Mesothelial cell of epicardium (in vitro differentiated cells): Measurements from ENCODE around the gene C1QTNF2. TPM values are rescaled to one million over a fixed set of nuclear protein-coding genes. Genes with fewer than 3 reads are reported as not detected.

Experiments
- DNase-seq, 2 experiments: peaks; one replicate each; pipeline ENCODE4 v3.0.0; 2021; ENCODE audit warnings: low spot score in 2 of 2; ENCODE audit not compliant: unreplicated experiment in 2 of 2
- H3K27ac Mint-ChIP-seq: 2 replicates; pipeline ENCODE4 v1.8.0; 2021; ENCODE audit warnings: mixed read lengths
- H3K27me3 Mint-ChIP-seq: 2 replicates; pipeline ENCODE4 v1.8.0; 2021; ENCODE audit warnings: low read depth, mixed read lengths
- H3K36me3 Mint-ChIP-seq: 2 replicates; pipeline ENCODE4 v1.8.0; 2021; ENCODE audit warnings: mixed read lengths
- H3K4me1 Mint-ChIP-seq: 2 replicates; pipeline ENCODE4 v1.8.0; 2021; ENCODE audit warnings: mixed read lengths
- H3K4me3 Mint-ChIP-seq: 2 replicates; pipeline ENCODE4 v1.8.0; 2021; ENCODE audit warnings: mild to moderate bottlenecking, moderate library complexity, mixed read lengths
- H3K9me3 Mint-ChIP-seq: 2 replicates; pipeline ENCODE4 v1.8.0; 2021; ENCODE audit warnings: mixed read lengths
- CTCF ChIP-seq: fragments of 200-600 bp; sonication (generic); IDR thresholded peaks from one replicate; pipeline ENCODE4 v1.5.0; 2021; ENCODE audit warnings: antibody characterized with exemption; ENCODE audit not compliant: unreplicated experiment
- total RNA-seq: library from RNA; stranded (reverse); gene quantifications from 3 replicates; pipeline ENCODE4 v1.2.1, GENCODE V29; 2021

C1QTNF2 gene
- total RNA-seq, 1 donor from 2014 or later: 1.3 TPM

- Mint-ChIP-seq H3K36me3 (no peaks in the 10 kb centered on the region), H3K9me3 (no peaks in the 10 kb centered on the region), H3K27me3 (peaks cover 34% of the 10 kb centered on the region), H3K27ac (no peak overlapping the region), H3K4me3 (no peak overlapping the region), H3K4me1 (no peaks in the 10 kb centered on the region)
- no peak for TF ChIP-seq CTCF
- DNase-seq: no peak
These were observed 7.9 kb upstream of the C1QTNF2 start for GRCh38 chr5:160378330-160378729.

- Mint-ChIP-seq H3K36me3 (no peaks in the 10 kb centered on the region), H3K9me3 (no peaks in the 10 kb centered on the region), H3K4me1 (no peaks in the 10 kb centered on the region), H3K27ac (no peak overlapping the region), H3K27me3 (peaks cover 41% of the 10 kb centered on the region), H3K4me3 (no peak overlapping the region)
- no peak for DNase-seq
- no peak for TF ChIP-seq CTCF
These were observed 7.2 kb upstream of the C1QTNF2 start for GRCh38 chr5:160377651-160378050.

- H3K9me3 Mint-ChIP-seq: no peaks in the 10 kb centered on the region
- H3K27me3 Mint-ChIP-seq: peaks cover 49% of the 10 kb centered on the region
- no peak overlapping the region for H3K27ac Mint-ChIP-seq
- no peak for TF ChIP-seq CTCF
- no peak for DNase-seq
- no peaks in the 10 kb centered on the region for H3K4me1 Mint-ChIP-seq
- no peak overlapping the region for H3K4me3 Mint-ChIP-seq
- no peaks in the 10 kb centered on the region for H3K36me3 Mint-ChIP-seq
These were observed 6.0 kb upstream of the C1QTNF2 start for GRCh38 chr5:160376416-160376815.

GRCh38 chr5:160375701-160376100 is 5.3 kb upstream of the C1QTNF2 start:
- no peak for TF ChIP-seq CTCF
- no peaks in the 10 kb centered on the region for H3K9me3 Mint-ChIP-seq
- H3K4me3 Mint-ChIP-seq: no peak overlapping the region
- H3K27ac Mint-ChIP-seq: no peak overlapping the region
- DNase-seq: no peak
- H3K36me3 Mint-ChIP-seq: no peaks in the 10 kb centered on the region
- peaks cover 56% of the 10 kb centered on the region for H3K27me3 Mint-ChIP-seq
- peaks cover 4% of the 10 kb centered on the region for H3K4me1 Mint-ChIP-seq

GRCh38 chr5:160375166-160375565 is 4.7 kb upstream of the C1QTNF2 start:
- Mint-ChIP-seq H3K4me1 (peaks cover 7% of the 10 kb centered on the region), H3K27ac (no peak overlapping the region), H3K9me3 (no peaks in the 10 kb centered on the region), H3K36me3 (no peaks in the 10 kb centered on the region), H3K27me3 (peaks cover 60% of the 10 kb centered on the region), H3K4me3 (no peak overlapping the region)
- no peak for DNase-seq
- TF ChIP-seq CTCF: no peak

GRCh38 chr5:160371294-160371693 is 868 bp upstream of the C1QTNF2 start:
- peaks cover 3% of the 10 kb centered on the region for H3K36me3 Mint-ChIP-seq
- DNase-seq: no peak
- peaks cover 8% of the 10 kb centered on the region for H3K4me1 Mint-ChIP-seq
- H3K9me3 Mint-ChIP-seq: peaks cover 12% of the 10 kb centered on the region
- peak overlapping the region; percentile 61 for H3K4me3 Mint-ChIP-seq
- H3K27ac Mint-ChIP-seq: peak overlapping the region; percentile 5
- H3K27me3 Mint-ChIP-seq: peaks cover 72% of the 10 kb centered on the region
- no peak for TF ChIP-seq CTCF
